GM19452 (cell line): ENCODE measurements around the gene CDCA3.
A peak's percentile ranks its signal among the peaks of the same experiment; 100 is the strongest.
"Not testable (repeated sequence)": the region's sequence is repeated elsewhere in the genome, so short reads cannot be mapped to it uniquely, and the experiment has no call there.

Experiments used
- ATAC-seq: cut with Tn5 transposase; IDR thresholded peaks from one replicate; pipeline ENCODE4 v1.9.1; 2021; ENCODE audit not compliant: unreplicated experiment

CDCA3 gene

DNA sequence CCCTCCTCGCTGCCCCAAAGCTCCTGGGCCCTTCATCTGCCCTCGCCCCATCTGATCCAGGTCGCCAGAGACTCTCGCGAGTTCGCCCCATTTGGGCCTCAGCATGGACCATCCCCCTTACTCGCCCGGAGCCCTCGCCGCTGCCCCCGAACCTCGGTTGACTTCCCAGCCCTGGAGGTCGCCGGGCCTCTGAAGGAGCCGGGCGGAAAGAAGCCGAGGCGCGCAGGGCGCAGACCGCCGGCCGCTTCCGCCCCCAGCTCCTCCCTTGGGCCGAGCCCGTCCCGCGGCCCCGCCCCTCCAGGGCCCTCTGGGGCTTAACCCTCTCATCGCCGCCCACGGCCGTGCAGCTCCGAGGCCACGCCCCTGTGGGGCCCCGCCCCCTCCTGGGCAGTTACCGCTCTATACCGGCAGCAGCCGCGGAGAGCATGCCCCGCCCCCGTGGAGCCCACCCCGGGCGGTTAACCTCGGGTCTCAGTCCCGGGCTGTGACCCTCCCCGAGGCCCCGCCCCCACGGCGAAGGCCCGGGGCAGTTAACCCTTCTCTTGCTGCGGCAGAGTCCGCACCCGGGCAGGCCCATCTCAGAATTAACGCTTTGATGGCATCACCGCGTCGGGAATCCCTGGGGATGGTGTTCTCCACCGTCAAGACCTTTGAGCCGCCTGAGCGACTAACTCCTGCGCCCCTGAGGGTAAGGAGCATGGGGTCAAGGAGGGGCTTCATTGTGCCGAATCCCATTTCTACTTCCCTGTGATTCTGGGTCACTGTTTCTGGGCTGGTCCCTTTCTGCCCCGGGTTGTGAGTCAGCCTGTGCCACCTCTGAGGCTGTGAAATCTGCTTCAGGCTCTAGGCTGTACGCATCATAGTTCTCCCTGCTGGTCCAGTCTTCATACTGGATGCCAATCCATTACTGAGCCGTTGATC is 22.3 kb upstream of the CDCA3 start, which contains the start of gene SPSB2:
TSS of gene SPSB2 (minus strand) at position 210 of the 921 bp plus-strand sequence. CDS start 402 bp downstream, outside the sequence.
- ATAC-seq = peak; percentile 76

- no peak for ATAC-seq
Measured at GRCh38 chr12:6872073-6873048, 21.3 kb upstream of the CDCA3 start.

DNA sequence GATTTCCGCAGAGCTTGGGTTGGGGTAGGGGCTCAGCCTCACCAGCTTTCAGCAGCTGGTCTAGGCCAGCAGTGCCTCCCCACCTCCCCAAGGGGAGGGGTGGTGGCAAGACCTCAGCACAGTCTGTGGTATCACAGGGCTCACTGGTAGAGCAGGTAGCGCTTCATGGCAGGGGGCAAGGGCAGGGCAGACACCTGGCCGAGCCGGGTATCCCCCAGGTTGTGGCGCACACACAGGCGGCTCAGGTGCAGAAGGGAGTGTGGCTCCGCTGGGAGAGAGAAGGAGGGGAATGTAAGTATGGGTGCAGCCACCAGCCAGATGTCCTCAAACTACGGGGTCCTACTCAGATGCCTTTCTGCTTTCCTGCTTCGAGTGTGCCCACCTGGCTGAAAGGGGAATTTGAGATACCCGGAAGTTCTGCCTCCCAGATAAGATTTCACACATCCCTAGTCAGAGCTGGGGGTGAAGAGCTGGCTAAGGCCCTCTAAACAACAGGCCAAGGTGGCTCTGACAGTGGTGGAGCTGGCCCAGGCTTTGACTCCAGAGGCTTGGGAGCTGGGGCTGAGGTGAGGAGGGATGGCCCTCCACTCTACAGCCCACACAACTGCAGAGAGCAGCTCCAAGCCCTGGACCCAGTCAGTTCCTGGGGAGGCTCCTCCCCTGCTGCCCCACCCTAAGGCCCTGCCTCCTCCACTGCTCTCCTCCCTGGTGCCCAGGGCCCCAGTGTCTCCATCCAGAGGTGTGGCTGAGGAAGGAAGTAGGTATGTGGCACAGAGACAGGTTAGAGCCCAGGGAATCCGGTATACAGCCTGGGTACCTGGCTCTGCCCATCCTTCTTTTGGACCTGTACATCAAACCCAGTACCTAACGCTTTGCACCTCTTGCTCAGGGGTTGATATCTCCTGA is 20.2 kb upstream of the CDCA3 start:
- ATAC-seq = no peak

GRCh38 chr12:6870304-6870703 is 19.2 kb upstream of the CDCA3 start:
- ATAC-seq = not testable (repeated sequence)

DNA sequence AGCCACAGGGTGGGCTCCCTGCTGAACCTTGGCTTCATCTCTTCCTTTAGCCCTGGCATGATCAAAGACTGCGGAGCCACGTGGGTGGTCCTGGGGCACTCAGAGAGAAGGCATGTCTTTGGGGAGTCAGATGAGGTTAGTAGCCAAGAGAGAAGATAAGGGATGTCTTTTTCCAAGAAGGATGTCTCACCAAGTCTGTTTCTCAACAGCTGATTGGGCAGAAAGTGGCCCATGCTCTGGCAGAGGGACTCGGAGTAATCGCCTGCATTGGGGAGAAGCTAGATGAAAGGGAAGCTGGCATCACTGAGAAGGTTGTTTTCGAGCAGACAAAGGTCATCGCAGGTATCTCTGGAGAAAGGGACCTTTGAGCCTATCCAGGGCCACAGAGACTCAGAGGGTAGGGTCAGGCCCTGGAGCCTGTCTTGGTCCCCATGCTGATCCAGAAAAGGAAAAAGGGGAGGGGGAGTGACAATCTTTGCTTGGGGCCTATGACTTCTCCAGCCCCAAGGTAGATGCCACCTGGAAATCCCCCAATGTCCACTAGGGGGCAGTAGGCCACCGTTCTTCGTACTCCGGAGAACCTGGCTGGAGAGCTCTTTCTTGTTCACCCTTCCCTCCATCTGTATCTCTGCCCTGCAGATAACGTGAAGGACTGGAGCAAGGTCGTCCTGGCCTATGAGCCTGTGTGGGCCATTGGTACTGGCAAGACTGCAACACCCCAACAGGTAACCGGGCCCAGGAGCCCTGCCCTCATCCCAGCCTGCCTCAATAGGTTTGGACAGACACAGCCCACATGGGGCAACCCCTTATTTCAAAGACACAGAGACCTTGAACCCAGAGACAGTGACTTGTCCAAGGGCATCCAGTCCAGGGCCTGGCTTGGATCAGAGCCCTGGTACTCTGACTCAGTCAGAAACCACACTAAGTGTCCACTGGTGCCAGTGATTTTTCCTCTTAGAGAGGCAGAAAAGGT is 18.2 kb upstream of the CDCA3 start:
- ATAC-seq = no peak

DNA sequence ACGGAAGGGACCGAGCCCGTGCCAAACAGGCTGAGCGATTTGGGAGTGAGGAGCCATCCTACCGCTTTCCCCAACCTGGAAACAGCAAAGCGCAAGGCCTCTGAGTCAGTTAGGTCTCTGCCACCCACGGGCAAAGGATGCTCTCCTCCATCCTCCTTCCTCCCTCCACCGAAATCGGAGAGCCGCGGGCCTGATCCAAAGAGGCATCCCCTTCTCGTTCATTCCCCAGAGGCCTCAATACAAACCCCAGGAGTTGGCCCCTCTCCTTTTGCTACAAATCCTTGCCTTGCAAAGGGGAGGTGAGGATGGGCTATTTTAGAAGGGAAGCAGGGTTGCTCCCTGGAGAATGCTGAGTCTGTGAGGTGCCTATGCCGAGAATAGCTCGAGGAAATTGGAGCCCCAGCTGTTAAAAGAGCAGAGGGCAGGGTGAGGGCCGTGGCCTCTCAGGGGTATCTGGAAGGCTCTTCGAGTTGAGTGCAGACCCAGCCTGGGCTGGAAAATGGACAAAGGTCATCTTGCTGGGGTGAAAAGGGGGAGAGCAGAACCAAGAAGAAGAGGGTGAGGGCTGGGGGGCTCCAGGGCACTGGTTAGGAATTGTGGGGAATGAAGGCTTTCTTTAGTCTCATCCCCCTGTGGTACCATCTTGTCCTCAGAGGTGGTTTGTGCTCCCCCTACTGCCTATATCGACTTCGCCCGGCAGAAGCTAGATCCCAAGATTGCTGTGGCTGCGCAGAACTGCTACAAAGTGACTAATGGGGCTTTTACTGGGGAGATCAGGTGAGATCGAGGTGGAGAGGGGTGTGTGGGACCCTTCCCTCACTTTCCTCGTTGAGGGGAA is 17.3 kb upstream of the CDCA3 start:
- ATAC-seq = no peak

- peak; percentile 57 for ATAC-seq
Measured at GRCh38 chr12:6867413-6868210, 16.5 kb upstream of the CDCA3 start, which contains the start of gene TPI1. TSS of gene TPI1 (plus strand) at chr12:6867531. CDS start at chr12:6867567, 36 bp downstream.

- no peak for ATAC-seq
Measured at GRCh38 chr12:6866920-6867412, 15.9 kb upstream of the CDCA3 start.

DNA sequence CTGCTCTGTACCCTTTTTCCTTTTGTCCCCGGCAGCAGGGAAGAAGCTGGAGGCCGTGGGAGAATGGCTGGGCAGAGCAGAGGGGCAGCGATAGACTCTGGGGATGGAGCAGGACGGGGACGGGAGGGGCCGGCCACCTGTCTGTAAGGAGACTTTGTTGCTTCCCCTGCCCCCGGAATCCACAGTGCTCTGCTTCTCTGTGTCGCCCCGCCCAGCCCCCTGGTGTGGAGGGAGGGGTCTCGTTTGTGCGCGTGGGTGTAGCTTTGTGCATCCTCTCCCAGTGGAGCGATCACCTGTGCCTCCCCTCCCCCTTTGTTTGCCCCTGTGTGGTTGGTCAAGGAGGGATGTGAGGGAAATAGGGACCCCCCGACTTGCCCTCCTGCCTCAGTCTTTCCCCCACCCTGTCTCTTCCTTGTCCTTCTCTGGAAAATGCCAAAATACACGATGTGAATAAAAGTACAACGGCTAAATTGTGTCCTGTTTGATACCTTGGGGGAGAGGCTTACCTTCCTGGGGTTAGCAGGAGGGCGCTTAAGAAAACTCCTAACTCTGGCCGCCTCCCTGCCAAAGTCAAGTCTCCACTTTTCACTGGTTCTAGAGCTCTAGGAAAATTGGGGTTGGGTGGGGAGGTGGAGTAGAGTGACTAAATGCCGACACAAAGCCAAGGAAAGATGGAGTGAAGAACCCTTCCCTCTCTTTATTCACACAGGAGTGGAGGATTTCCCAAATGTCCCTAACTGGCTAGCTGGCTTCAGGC is 15.3 kb upstream of the CDCA3 start:
- no peak for ATAC-seq

GRCh38 chr12:6865307-6865706 is 14.2 kb upstream of the CDCA3 start:
- ATAC-seq = not testable (repeated sequence)

- ATAC-seq = no peak
Measured at GRCh38 chr12:6863586-6864321, 12.7 kb upstream of the CDCA3 start.

GRCh38 chr12:6863033-6863432 is 11.9 kb upstream of the CDCA3 start:
- ATAC-seq = no peak

GRCh38 chr12:6861391-6861790 is 10.3 kb upstream of the CDCA3 start:
- no peak for ATAC-seq

DNA sequence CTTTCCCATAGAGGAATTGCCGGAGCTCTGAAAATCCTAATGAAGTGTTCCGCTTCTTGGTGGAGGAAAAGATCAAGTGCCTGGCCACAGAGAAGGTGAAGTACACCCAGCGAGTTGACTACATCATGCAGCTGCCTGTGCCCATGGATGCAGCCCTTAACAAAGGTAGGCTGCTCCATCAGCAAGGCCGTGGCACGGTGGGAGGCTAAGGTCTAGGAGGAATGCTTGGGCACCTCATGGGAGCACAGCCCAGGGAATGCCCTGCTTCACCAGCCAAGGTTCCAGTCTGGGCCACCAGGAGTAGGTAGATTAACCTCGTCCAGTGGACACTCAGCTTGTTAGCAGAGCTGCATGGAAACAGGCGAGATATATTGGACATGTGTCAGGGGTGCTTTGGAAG is 9.9 kb upstream of the CDCA3 start:
- no peak for ATAC-seq

- no peak for ATAC-seq
Measured at GRCh38 chr12:6860116-6860515, 9.0 kb upstream of the CDCA3 start.

- no peak for ATAC-seq
Measured at GRCh38 chr12:6858799-6859198, 7.7 kb upstream of the CDCA3 start.
